SIG-M5 treated with dmso at 0.1 percent for 504 hours (cell line): ENCODE data around the gene FOXF1.

Source experiments
- DNase-seq: peaks from one replicate; lab custom pipeline; 2025; ENCODE audit not compliant: unreplicated experiment; lab: John Stamatoyannopoulos, UW

Gene FOXF1

GRCh38 chr16:86531641-86532525 lies 21.6 kb downstream of the FOXF1 start:
- DNase-seq = no peak

GRCh38 chr16:86532526-86532815 lies 22.1 kb downstream of the FOXF1 start:
- DNase-seq = no peak

GRCh38 chr16:86533076-86533475 lies 22.7 kb downstream of the FOXF1 start:
- DNase-seq = no peak

GRCh38 chr16:86533767-86534351 lies 23.5 kb downstream of the FOXF1 start:
- no peak for DNase-seq

GRCh38 chr16:86534779-86535615 lies 24.7 kb downstream of the FOXF1 start:
- no peak for DNase-seq

- no peak for DNase-seq
Observed at GRCh38 chr16:86536621-86537020, 26.3 kb downstream of the FOXF1 start.

GRCh38 chr16:86537486-86537885 lies 27.2 kb downstream of the FOXF1 start:
- no peak for DNase-seq

- DNase-seq = no peak
Observed at GRCh38 chr16:86538196-86538780, 28.0 kb downstream of the FOXF1 start.

- DNase-seq = no peak
Observed at GRCh38 chr16:86540894-86541293, 30.6 kb downstream of the FOXF1 start.

- no peak for DNase-seq
Observed at GRCh38 chr16:86541560-86541959, 31.2 kb downstream of the FOXF1 start.

- DNase-seq = no peak
Observed at GRCh38 chr16:86542756-86543750, 32.7 kb downstream of the FOXF1 start.

- no peak for DNase-seq
Observed at GRCh38 chr16:86545481-86545880, 35.2 kb downstream of the FOXF1 start.

- DNase-seq = no peak
Observed at GRCh38 chr16:86545954-86546637, 35.8 kb downstream of the FOXF1 start.

GRCh38 chr16:86546638-86547013 lies 36.3 kb downstream of the FOXF1 start:
- DNase-seq = no peak

GRCh38 chr16:86547286-86547685 lies 37.0 kb downstream of the FOXF1 start:
- no peak for DNase-seq

GRCh38 chr16:86549076-86549892 lies 39.0 kb downstream of the FOXF1 start:
- DNase-seq = no peak

- DNase-seq = no peak
Observed at GRCh38 chr16:86549893-86550190, 39.5 kb downstream of the FOXF1 start.

GRCh38 chr16:86550281-86550680 lies 40.0 kb downstream of the FOXF1 start:
- DNase-seq = no peak

- no peak for DNase-seq
Observed at GRCh38 chr16:86553356-86553755, 43.0 kb downstream of the FOXF1 start.
